Measurements from ENCODE around the gene OR2C3. TPM values are rescaled to one million over a fixed set of nuclear protein-coding genes. Genes with fewer than 3 reads are reported as not detected.
"Not testable (repeated sequence)": the region's sequence is repeated elsewhere in the genome, so short reads cannot be mapped to it uniquely, and the experiment has no call there.

Gene OR2C3
- total and polyA plus RNA-seq, 8 donors = 0.02 TPM; not detected in 7

GRCh38 chr1:247487057-247487456 lies 49.2 kb downstream of the OR2C3 start:
- peaks cover 0 to 4% (median 0%) of the 10 kb centered on the region in 4 donors for H3K27me3 ChIP-seq
- no peaks in the 10 kb centered on the region for H3K4me1 ChIP-seq
- H3K27ac ChIP-seq = no peak overlapping the region
- FAIRE-seq (peak; percentile 37), ATAC-seq (peak in 3 of 4 donors; percentile 62 to 67 (median 62)), DNase-seq (no peak)
- intact Hi-C loops (cut with DNase I) = no loop called here
- no peaks in the 10 kb centered on the region for H3K36me3 ChIP-seq
- TF ChIP-seq CTCF (IDR thresholded peaks at IDR 0.05) = no peak
- H3K4me3 ChIP-seq = no peak overlapping the region
- no peaks in the 10 kb centered on the region for H3K9me3 ChIP-seq

GRCh38 chr1:247482747-247483146 lies 53.5 kb downstream of the OR2C3 start:
- Histone ChIP-seq H3K4me1 (no peaks in the 10 kb centered on the region), H3K36me3 (no peaks in the 10 kb centered on the region), H3K27me3 (no peaks in the 10 kb centered on the region), H3K4me3 (no peak overlapping the region), H3K27ac (no peak overlapping the region), H3K9me3 (no peaks in the 10 kb centered on the region)
- DNase-seq (no peak), ATAC-seq (no peak), FAIRE-seq (no peak)
- intact Hi-C loops (cut with DNase I) = no loop called here
- TF ChIP-seq CTCF (IDR thresholded peaks at IDR 0.05) = no peak
- WGBS, 2 donors = 49 to 64% methylated on average over 1 of the region's 1 CpG

GRCh38 chr1:247476328-247477058 lies 59.7 kb downstream of the OR2C3 start:
- ATAC-seq; H3K36me3 ChIP-seq; DNase-seq; H3K4me1 ChIP-seq; H3K27ac ChIP-seq; intact Hi-C loops (cut with DNase I); H3K27me3 ChIP-seq; H3K9me3 ChIP-seq; FAIRE-seq; H3K4me3 ChIP-seq: not testable (repeated sequence)
- WGBS, 2 donors = 80 to 89% methylated on average over 6 of the region's 6 CpGs

- intact Hi-C loops (cut with DNase I) = no loop called here
- WGBS, 2 donors = 76 to 80% methylated on average over 2 of the region's 2 CpGs
- H3K4me3 ChIP-seq = no peak overlapping the region
- no peak for DNase-seq
- ATAC-seq = no peak
- no peak overlapping the region for H3K27ac ChIP-seq
- TF ChIP-seq CTCF (IDR thresholded peaks at IDR 0.05) = no peak
- no peak for FAIRE-seq
- no peaks in the 10 kb centered on the region for H3K27me3 ChIP-seq
- H3K4me1 ChIP-seq = no peaks in the 10 kb centered on the region
- no peaks in the 10 kb centered on the region for H3K36me3 ChIP-seq
- H3K9me3 ChIP-seq = no peaks in the 10 kb centered on the region
Observed at GRCh38 chr1:247475793-247476192, 60.4 kb downstream of the OR2C3 start.

Other genes starting within 250 kb of the OR2C3 start
- 10 to 100 TPM; 16.7 to 24.4 (median 19.2) TPM for gene ZNF496, start 204.6 kb downstream of the OR2C3 start, total RNA-seq
- 10 to 100 TPM; 11.4 to 18.7 TPM for gene ZNF496, start 204.6 kb downstream of the OR2C3 start, polyA plus RNA-seq
- gene NLRP3, start 120.3 kb downstream of the OR2C3 start, total RNA-seq = 1 to 10 TPM in 2 of 6 donors, under 1 TPM in 4; 0.09 to 3.8 (median 0.68) TPM
- under 1 TPM; 0.19 to 0.38 TPM for gene NLRP3, start 120.3 kb downstream of the OR2C3 start, polyA plus RNA-seq
- not detected for gene OR2B11, start 78.3 kb downstream of the OR2C3 start, total RNA-seq
- gene OR2B11, start 78.3 kb downstream of the OR2C3 start, polyA plus RNA-seq = not detected
- gene GCSAML, start 12.7 kb upstream of the OR2C3 start, total RNA-seq = under 1 TPM in 4 of 6 donors, not detected in 2; 0.03 to 0.37 (median 0.29) TPM
- under 1 TPM in 1 of 2 donors, not detected in 1; 0.09 TPM for gene GCSAML, start 12.7 kb upstream of the OR2C3 start, polyA plus RNA-seq
- not detected for gene OR2G2, start 51.9 kb upstream of the OR2C3 start, total RNA-seq
- not detected for gene OR2G2, start 51.9 kb upstream of the OR2C3 start, polyA plus RNA-seq
- not detected for gene OR2G3, start 69.1 kb upstream of the OR2C3 start, total RNA-seq
- gene OR2G3, start 69.1 kb upstream of the OR2C3 start, polyA plus RNA-seq = not detected
- not detected for gene OR13G1, start 143.3 kb upstream of the OR2C3 start, total RNA-seq
- gene OR13G1, start 143.3 kb upstream of the OR2C3 start, polyA plus RNA-seq = not detected
- gene OR6F1, start 180.2 kb upstream of the OR2C3 start, total RNA-seq = not detected
- gene OR6F1, start 180.2 kb upstream of the OR2C3 start, polyA plus RNA-seq = not detected
- under 1 TPM in 1 of 6 donors, not detected in 5; 0.28 TPM for gene OR14K1, start 202.2 kb upstream of the OR2C3 start, total RNA-seq
- gene OR14K1, start 202.2 kb upstream of the OR2C3 start, polyA plus RNA-seq = not detected
- gene OR14A2, start 211.7 kb upstream of the OR2C3 start, total RNA-seq = not detected
- not detected for gene OR14A2, start 211.7 kb upstream of the OR2C3 start, polyA plus RNA-seq
- not detected for gene OR1C1, start 224.1 kb upstream of the OR2C3 start, total RNA-seq
- gene OR1C1, start 224.1 kb upstream of the OR2C3 start, polyA plus RNA-seq = not detected

All from pancreas (tissue), 10 donors.